HepG2 (cell line): Measurements from ENCODE around the gene KRTAP29-1. TPM values are rescaled to one million over a fixed set of nuclear protein-coding genes. Genes with fewer than 3 reads are reported as not detected.

Experiments
- ATAC-seq: fragments of 200-7000 bp; cut with Tn5 transposase; 3 replicates; pipeline ENCODE4 v1.9.1; 2020; ENCODE audit warnings: mild to moderate bottlenecking, moderate library complexity
- BruUV-seq: library from RNA; stranded (reverse); fragments of 400-500 nt; replicated peaks from 2 replicates; lab custom pipeline; 2021; lab: Mats Ljungman, UMichigan
- CTCF ChIA-PET: fragments of 300-600 bp; formaldehyde crosslinking; extraction: SDS; loops from one replicate; lab custom pipeline; 2021; ENCODE audit warnings: low total read pairs, inconsistent platforms, low intra/inter-chr PET ratio; lab: Yijun Ruan, JAX
- POLR2A ChIA-PET: fragments of 350-600 bp; sonication (Branson Sonifier 250); formaldehyde crosslinking; loops from one replicate; lab custom pipeline; 2020; ENCODE audit warnings: antibody characterized with exemption, inconsistent platforms; lab: Yijun Ruan, JAX
- DNase-seq: peaks from one replicate; pipeline ENCODE4 v3.0.0-alpha.2; 2015; ENCODE audit warnings: low spot score
- FAIRE-seq: peaks from 3 replicates; lab custom pipeline; 2011; peaks lifted over from hg19 to GRCh38; lab: Jason Lieb, UNC
- H2AFZ ChIP-seq: one replicate; pipeline ENCODE4 v1.6.1; 2011; ENCODE audit warnings: low read length, inconsistent platforms
- H3K27ac ChIP-seq: fragments of 300-600 bp; 3 replicates; pipeline ENCODE4 v1.8.0; 2011; ENCODE audit warnings: mixed run types, mild to moderate bottlenecking, mixed read lengths, low read length, inconsistent platforms; ENCODE audit not compliant: insufficient read depth; ENCODE audit errors: extremely low read length
- H3K27me3 ChIP-seq, 2 experiments: fragments of 200-600 bp in 1 of 2; 2 replicates in 1 of 2; 3 replicates in 1 of 2; pipeline versions ENCODE4 v1.6.0 to v1.8.0; 2011; ENCODE audit warnings: low read length in 2 of 2, mild to moderate bottlenecking in 2 of 2, moderate library complexity in 2 of 2, inconsistent platforms in 1 of 2; ENCODE audit not compliant: insufficient read depth in 2 of 2, control insufficient read depth in 1 of 2
- H3K36me3 ChIP-seq, 2 experiments: fragments of 200-600 bp in 1 of 2; replicated peaks in 1 of 2; 2 replicates in 1 of 2; 3 replicates in 1 of 2; pipeline versions ENCODE4 v1.5.1 to v1.8.0; 2011; ENCODE audit warnings: low read length in 2 of 2, inconsistent platforms in 1 of 2; ENCODE audit not compliant: insufficient read depth in 2 of 2, control insufficient read depth in 1 of 2
- H3K4me1 ChIP-seq: 2 replicates; pipeline ENCODE4 v1.5.1; 2012; ENCODE audit warnings: low read length, inconsistent platforms; ENCODE audit not compliant: insufficient read depth
- H3K4me2 ChIP-seq: 2 replicates; pipeline ENCODE4 v1.6.0; 2011; ENCODE audit warnings: low read depth, low read length, inconsistent platforms
- H3K4me3 ChIP-seq, 3 experiments: fragments of 200-600 bp in 1 of 3; sonication (generic), shearing (Covaris generic) in 1 of 3; replicated peaks in 1 of 3; 2 replicates each; pipeline ENCODE4 v1.5.1; 2011 to 2016; ENCODE audit warnings: low read length in 3 of 3, inconsistent platforms in 2 of 3, low read depth in 2 of 3, mild to moderate bottlenecking in 2 of 3, control low read depth in 1 of 3, mixed read lengths in 1 of 3; ENCODE audit not compliant: insufficient read depth in 1 of 3
- H3K79me2 ChIP-seq: one replicate; pipeline ENCODE4 v1.6.1; 2011; ENCODE audit warnings: low read length, inconsistent platforms; ENCODE audit not compliant: insufficient read depth
- H3K9ac ChIP-seq: 2 replicates; pipeline ENCODE4 v1.6.0; 2011; ENCODE audit warnings: mild to moderate bottlenecking, low read depth, low read length, inconsistent platforms; ENCODE audit not compliant: insufficient read depth
- H3K9me3 ChIP-seq: 2 replicates; pipeline ENCODE4 v1.5.1; 2012; ENCODE audit warnings: mild to moderate bottlenecking, low read length
- H4K20me1 ChIP-seq: 2 replicates; pipeline ENCODE4 v1.6.0; 2011; ENCODE audit warnings: inconsistent platforms, mild to moderate bottlenecking, low read length, moderate library complexity; ENCODE audit not compliant: insufficient read depth
- BRF2 ChIP-seq: sonication (generic); formaldehyde crosslinking; IDR thresholded peaks from 2 replicates; pipeline ENCODE4 v1.8.1; 2022; ENCODE audit warnings: mild to moderate bottlenecking, missing genetic modification reagents
- KMT2A ChIP-seq: sonication (generic); formaldehyde crosslinking; IDR thresholded peaks from 2 replicates; pipeline ENCODE4 v1.4.0; 2020; ENCODE audit warnings: missing genetic modification reagents
- LRRFIP1 ChIP-seq: sonication (generic); formaldehyde crosslinking; conservative IDR thresholded peaks from 2 replicates; pipeline ENCODE4 v1.4.0; 2020; ENCODE audit warnings: missing genetic modification reagents
- MNT ChIP-seq: fragments of 450-650 bp; IDR thresholded peaks from 2 replicates; pipeline ENCODE4 v1.6.1; 2016
- NFIC ChIP-seq: IDR thresholded peaks from 2 replicates; pipeline ENCODE4 v1.6.1; 2012; ENCODE audit warnings: mild to moderate bottlenecking, low read length, inconsistent platforms
- PATZ1 ChIP-seq: sonication (generic); formaldehyde crosslinking; IDR thresholded peaks from 2 replicates; pipeline ENCODE4 v1.4.0; 2020; ENCODE audit warnings: missing genetic modification reagents
- RAD21 ChIP-seq: fragments of 450-650 bp; formaldehyde crosslinking; IDR thresholded peaks from 2 replicates; pipeline ENCODE4 v1.5.0; 2020; ENCODE audit warnings: mild to moderate bottlenecking
- RBM22 ChIP-seq: fragments of 200-400 bp; formaldehyde crosslinking; optimal IDR thresholded peaks from 2 replicates; pipeline ENCODE3; 2017; ENCODE audit warnings: mild to moderate bottlenecking, low read length, moderate library complexity
- SAFB2 ChIP-seq: sonication (generic); formaldehyde crosslinking; IDR thresholded peaks from 2 replicates; pipeline ENCODE4 v1.5.1; 2020; ENCODE audit warnings: missing genetic modification reagents, low read depth, mild to moderate bottlenecking, borderline replicate concordance
- STAT5B ChIP-seq: sonication (generic); formaldehyde crosslinking; IDR thresholded peaks from 2 replicates; pipeline ENCODE4 v1.4.0; 2020; ENCODE audit warnings: missing genetic modification reagents
- U2AF2 ChIP-seq: fragments of 200-400 bp; formaldehyde crosslinking; IDR thresholded peaks from 2 replicates; pipeline ENCODE4 v1.6.1; 2017; ENCODE audit warnings: low read depth, mild to moderate bottlenecking, low read length
- ZFYVE20 ChIP-seq: sonication (generic); formaldehyde crosslinking; IDR thresholded peaks from 2 replicates; pipeline ENCODE4 v1.8.0; 2023; ENCODE audit warnings: low read depth, mild to moderate bottlenecking, moderate library complexity, missing genetic modification reagents, borderline replicate concordance
- ZNF331 ChIP-seq: sonication (generic); formaldehyde crosslinking; IDR thresholded peaks from 2 replicates; pipeline ENCODE4 v1.4.0; 2020; ENCODE audit warnings: missing genetic modification reagents
- ZNF614 ChIP-seq: IDR thresholded peaks from 2 replicates; pipeline ENCODE4 v1.6.1; 2018; ENCODE audit warnings: missing biosample characterization, missing genetic modification reagents, inconsistent platforms, borderline replicate concordance
- WGBS: methylation state at CpG from one replicate; pipeline ENCODE4 v1.1.6; 2017; ENCODE audit warnings: low lambda C conversion rate; 5-methylcytosine and 5-hydroxymethylcytosine counted together
- in situ Hi-C: cut with HindIII; loops from 2 replicates; pipeline ENCODE4 v1.10.0; 2017; ENCODE audit warnings: low pct_unique_long_range_greater_than_20kb; ENCODE audit not compliant: extremely low pct_ligation_motif_present
- intact Hi-C: fragments of 100-400 bp; cut with micrococcal nuclease; formaldehyde crosslinking; loops from one replicate; pipeline ENCODE4 v1.10.0; 2022; ENCODE audit not compliant: unreplicated experiment
- polyA plus RNA-seq, 8 experiments: library from polyadenylated mRNA; depleted of rRNA in 3 of 8; stranded (reverse) in 7 of 8; unstranded in 1 of 8; fragments of >200 nt; fragmentation: Illumina TruSeq in 4 of 8; extraction: Trizol in 4 of 8; gene quantifications; 2 replicates each; pipeline versions ENCODE4 v1.2.1 to v1.2.3, GENCODE V29; 2011 to 2016; ENCODE audit warnings: low read depth in 4 of 8, missing spikeins in 1 of 8, mixed read lengths in 1 of 8; ENCODE audit not compliant: insufficient read depth in 1 of 8
- total RNA-seq, 5 experiments: library from RNA; depleted of rRNA; stranded (reverse); fragments of >200 nt; fragmentation: Illumina TruSeq; extraction: Trizol; gene quantifications; 2 replicates each; pipeline ENCODE4 v1.2.3, GENCODE V29; 2016; ENCODE audit warnings: low read depth in 1 of 5

Gene KRTAP29-1
- total and polyA plus RNA-seq, 2 of the 13 experiments (the other 11 are each of a cell fraction or from before 2014, with no cell fraction given), result not detected

GRCh38 chr17:41333836-41334235 lies 31.2 kb upstream of the KRTAP29-1 start (continued):
- TF ChIP-seq RAD21 (no peak), RBM22 (no peak), SAFB2 (CRISPR knock-in tag) (no peak), U2AF2 (no peak), LRRFIP1 (CRISPR knock-in tag) (no peak), NFIC (no peak), ZNF614 (CRISPR knock-in tag) (no peak), STAT5B (no peak)

GRCh38 chr17:41333098-41333497 lies 30.4 kb upstream of the KRTAP29-1 start:
- Histone ChIP-seq H3K9me3 (no peaks in the 10 kb centered on the region), H3K36me3 (no peaks in the 10 kb centered on the region), H3K79me2 (no peaks in the 10 kb centered on the region), H3K27ac (no peak overlapping the region), H3K27me3 (peaks cover 0 to 13% of the 10 kb centered on the region in 2 experiments; a peak in 2 of 5 replicates), H4K20me1 (no peaks in the 10 kb centered on the region), H3K9ac (no peak overlapping the region), H3K4me3 (no peak overlapping the region), H3K4me1 (no peaks in the 10 kb centered on the region), H3K4me2 (no peak overlapping the region), H2AFZ (no peak overlapping the region)
- 17% methylated on average over 5 of the region's 5 CpGs for WGBS
- in situ Hi-C loops, result no loop called here
- POLR2A ChIA-PET, result no interaction called here
- intact Hi-C loops, result no loop called here
- DNase-seq, result no peak
- CTCF ChIA-PET, result no interaction called here
- ATAC-seq, result no peak
- TF ChIP-seq PATZ1 (CRISPR knock-in tag) (no peak), ZFYVE20 (no peak), KMT2A (CRISPR knock-in tag) (no peak), BRF2 (no peak), MNT (no peak), ZNF331 (CRISPR knock-in tag) (no peak)
- no TSS peak for BruUV-seq
- no peak for FAIRE-seq
